Measurements from ENCODE around the gene SNRNP25.

The SNRNP25 gene

GRCh38 chr16:67183-67791, 13.7 kb downstream of the SNRNP25 start:
- no peaks in the 10 kb centered on the region for H3K27me3 ChIP-seq (ENCODE audit: insufficient read depth, insufficient read length)
- H3K4me1 ChIP-seq (ENCODE audit: insufficient read depth, insufficient read length) = peaks cover 55% of the 10 kb centered on the region
- no peaks in the 10 kb centered on the region for H3K9me3 ChIP-seq (ENCODE audit: insufficient read depth, low read length)
- H3K36me3 ChIP-seq (ENCODE audit: insufficient read depth, insufficient read length, low read length) = peaks cover 76% of the 10 kb centered on the region
- peak overlapping the region; percentile 26 for H3K9ac ChIP-seq (ENCODE audit: insufficient read length, low read depth)
- no peak for DNase-seq (ENCODE audit: low read depth, low spot score)
- TF ChIP-seq SUZ12 (IDR thresholded peaks at IDR 0.05; ENCODE audit: extremely low read depth, insufficient read depth, insufficient read length) (no peak), YY1 (IDR thresholded peaks at IDR 0.05; ENCODE audit: insufficient read depth, insufficient read length) (no peak), ZNF274 (IDR thresholded peaks at IDR 0.05; ENCODE audit: low read depth, low read length) (no peak)
- no peak overlapping the region for H3K4me3 ChIP-seq (ENCODE audit: insufficient read length, low read depth)

GRCh38 chr16:67884-68789, 14.5 kb downstream of the SNRNP25 start:
- no peak for DNase-seq (ENCODE audit: low read depth, low spot score)
- no peak for TF ChIP-seq YY1 (IDR thresholded peaks at IDR 0.05; ENCODE audit: insufficient read depth, insufficient read length)
- TF ChIP-seq SUZ12 (IDR thresholded peaks at IDR 0.05; ENCODE audit: extremely low read depth, insufficient read depth, insufficient read length) = no peak
- no peak for TF ChIP-seq ZNF274 (IDR thresholded peaks at IDR 0.05; ENCODE audit: low read depth, low read length)
- peaks cover 60% of the 10 kb centered on the region for H3K4me1 ChIP-seq (ENCODE audit: insufficient read depth, insufficient read length)

GRCh38 chr16:69181-69580, 15.6 kb downstream of the SNRNP25 start:
- H3K4me1 ChIP-seq (ENCODE audit: insufficient read depth, insufficient read length) = peaks cover 70% of the 10 kb centered on the region
- no peak for TF ChIP-seq YY1 (IDR thresholded peaks at IDR 0.05; ENCODE audit: insufficient read depth, insufficient read length)
- no peak for TF ChIP-seq ZNF274 (IDR thresholded peaks at IDR 0.05; ENCODE audit: low read depth, low read length)
- TF ChIP-seq SUZ12 (IDR thresholded peaks at IDR 0.05; ENCODE audit: extremely low read depth, insufficient read depth, insufficient read length) = no peak
- peaks cover 57% of the 10 kb centered on the region for H3K36me3 ChIP-seq (ENCODE audit: insufficient read depth, insufficient read length, low read length)
- no peak overlapping the region for H3K4me3 ChIP-seq (ENCODE audit: insufficient read length, low read depth)
- no peaks in the 10 kb centered on the region for H3K27me3 ChIP-seq (ENCODE audit: insufficient read depth, insufficient read length)
- H3K9me3 ChIP-seq (ENCODE audit: insufficient read depth, low read length) = no peaks in the 10 kb centered on the region
- no peak for DNase-seq (ENCODE audit: low read depth, low spot score)
- H3K9ac ChIP-seq (ENCODE audit: insufficient read length, low read depth) = peak overlapping the region; percentile 59

More at GRCh38 chr16:67884-68789, 14.5 kb downstream of the SNRNP25 start:
- Histone ChIP-seq H3K9me3 (ENCODE audit: insufficient read depth, low read length) (no peaks in the 10 kb centered on the region), H3K9ac (ENCODE audit: insufficient read length, low read depth) (peak overlapping the region; percentile 52), H3K36me3 (ENCODE audit: insufficient read depth, insufficient read length, low read length) (peaks cover 68% of the 10 kb centered on the region), H3K4me3 (ENCODE audit: insufficient read length, low read depth) (no peak overlapping the region), H3K27me3 (ENCODE audit: insufficient read depth, insufficient read length) (no peaks in the 10 kb centered on the region)

- no peak for DNase-seq (ENCODE audit: low read depth, low spot score)
- H3K9ac ChIP-seq (ENCODE audit: insufficient read length, low read depth) = peak overlapping the region; percentile 91
- H3K27me3 ChIP-seq (ENCODE audit: insufficient read depth, insufficient read length) = no peaks in the 10 kb centered on the region
- H3K4me3 ChIP-seq (ENCODE audit: insufficient read length, low read depth) = peak overlapping the region; percentile 81
- no peaks in the 10 kb centered on the region for H3K9me3 ChIP-seq (ENCODE audit: insufficient read depth, low read length)
- TF ChIP-seq YY1 (IDR thresholded peaks at IDR 0.05; ENCODE audit: insufficient read depth, insufficient read length) (no peak), SUZ12 (IDR thresholded peaks at IDR 0.05; ENCODE audit: extremely low read depth, insufficient read depth, insufficient read length) (no peak), ZNF274 (IDR thresholded peaks at IDR 0.05; ENCODE audit: low read depth, low read length) (no peak)
- peaks cover 82% of the 10 kb centered on the region for H3K4me1 ChIP-seq (ENCODE audit: insufficient read depth, insufficient read length)
- peaks cover 43% of the 10 kb centered on the region for H3K36me3 ChIP-seq (ENCODE audit: insufficient read depth, insufficient read length, low read length)
Observed at GRCh38 chr16:71210-71539, 17.5 kb downstream of the SNRNP25 start.

- Histone ChIP-seq H3K9me3 (ENCODE audit: insufficient read depth, low read length) (no peaks in the 10 kb centered on the region), H3K4me3 (ENCODE audit: insufficient read length, low read depth) (peak overlapping the region; percentile 81), H3K4me1 (ENCODE audit: insufficient read depth, insufficient read length) (peaks cover 79% of the 10 kb centered on the region), H3K9ac (ENCODE audit: insufficient read length, low read depth) (peak overlapping the region; percentile 91), H3K27me3 (ENCODE audit: insufficient read depth, insufficient read length) (no peaks in the 10 kb centered on the region), H3K36me3 (ENCODE audit: insufficient read depth, insufficient read length, low read length) (peaks cover 43% of the 10 kb centered on the region)
- TF ChIP-seq YY1 (IDR thresholded peaks at IDR 0.05; ENCODE audit: insufficient read depth, insufficient read length) = no peak
- TF ChIP-seq SUZ12 (IDR thresholded peaks at IDR 0.05; ENCODE audit: extremely low read depth, insufficient read depth, insufficient read length) = no peak
- TF ChIP-seq ZNF274 (IDR thresholded peaks at IDR 0.05; ENCODE audit: low read depth, low read length) = no peak
- DNase-seq (ENCODE audit: low read depth, low spot score) = no peak
Observed at GRCh38 chr16:71540-72401, 18.1 kb downstream of the SNRNP25 start.

GRCh38 chr16:72561-73548, 19.2 kb downstream of the SNRNP25 start, which contains the start of gene RHBDF1:
RHBDF1 (minus strand) TSS chr16:72631; CDS start chr16:65015, 7,616 bp downstream.
- TF ChIP-seq SUZ12 (IDR thresholded peaks at IDR 0.05; ENCODE audit: extremely low read depth, insufficient read depth, insufficient read length) (no peak), ZNF274 (IDR thresholded peaks at IDR 0.05; ENCODE audit: low read depth, low read length) (no peak), YY1 (IDR thresholded peaks at IDR 0.05; ENCODE audit: insufficient read depth, insufficient read length) (no peak)
- Histone ChIP-seq H3K4me1 (ENCODE audit: insufficient read depth, insufficient read length) (peaks cover 76% of the 10 kb centered on the region), H3K9ac (ENCODE audit: insufficient read length, low read depth) (peak within 1 kb of the TSS; percentile 94), H3K27me3 (ENCODE audit: insufficient read depth, insufficient read length) (no peaks in the 10 kb centered on the region), H3K36me3 (ENCODE audit: insufficient read depth, insufficient read length, low read length) (peaks cover 33% of the 10 kb centered on the region), H3K9me3 (ENCODE audit: insufficient read depth, low read length) (no peaks in the 10 kb centered on the region), H3K4me3 (ENCODE audit: insufficient read length, low read depth) (peak within 1 kb of the TSS; percentile 81)
- DNase-seq (ENCODE audit: low read depth, low spot score) = no peak
